ENCODE data around the gene STK38L. TPM values are rescaled to one million over a fixed set of nuclear protein-coding genes. Genes with fewer than 3 reads are reported as not detected.

Gene STK38L
- total RNA-seq, 4 donors from 2014 or later: 64.6 to 102 (median 82.4) TPM

GRCh38 chr12:27237790-27238771 is 6.0 kb upstream of the STK38L start:
- no peak for DNase-seq (ENCODE audit: extremely low spot score)
- Histone ChIP-seq H3K4me1 (peaks cover 0 to 9% (median 1%) of the 10 kb centered on the region in 4 donors), H3K27ac (replicated peaks in 1 of 4) (peak overlapping the region in 2 of 4 donors; percentile 1 to 4), H3K4me3 (no peak overlapping the region), H3K27me3 (no peaks in the 10 kb centered on the region), H3K9me3 (no peaks in the 10 kb centered on the region), H3K36me3 (no peaks in the 10 kb centered on the region)
- WGBS: 65% methylated on average over 6 of the region's 6 CpGs
- intact Hi-C loops (cut with DNase I): no loop called here
- TF ChIP-seq EP300 (IDR thresholded peaks at IDR 0.05): no peak
- TF ChIP-seq, protein P1, sequence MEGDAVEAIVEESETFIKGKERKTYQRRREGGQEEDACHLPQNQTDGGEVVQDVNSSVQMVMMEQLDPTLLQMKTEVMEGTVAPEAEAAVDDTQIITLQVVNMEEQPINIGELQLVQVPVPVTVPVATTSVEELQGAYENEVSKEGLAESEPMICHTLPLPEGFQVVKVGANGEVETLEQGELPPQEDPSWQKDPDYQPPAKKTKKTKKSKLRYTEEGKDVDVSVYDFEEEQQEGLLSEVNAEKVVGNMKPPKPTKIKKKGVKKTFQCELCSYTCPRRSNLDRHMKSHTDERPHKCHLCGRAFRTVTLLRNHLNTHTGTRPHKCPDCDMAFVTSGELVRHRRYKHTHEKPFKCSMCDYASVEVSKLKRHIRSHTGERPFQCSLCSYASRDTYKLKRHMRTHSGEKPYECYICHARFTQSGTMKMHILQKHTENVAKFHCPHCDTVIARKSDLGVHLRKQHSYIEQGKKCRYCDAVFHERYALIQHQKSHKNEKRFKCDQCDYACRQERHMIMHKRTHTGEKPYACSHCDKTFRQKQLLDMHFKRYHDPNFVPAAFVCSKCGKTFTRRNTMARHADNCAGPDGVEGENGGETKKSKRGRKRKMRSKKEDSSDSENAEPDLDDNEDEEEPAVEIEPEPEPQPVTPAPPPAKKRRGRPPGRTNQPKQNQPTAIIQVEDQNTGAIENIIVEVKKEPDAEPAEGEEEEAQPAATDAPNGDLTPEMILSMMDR (IDR thresholded peaks at IDR 0.05): no peak
- TF ChIP-seq POLR2AphosphoS5 (IDR thresholded peaks at IDR 0.05): no peak
- TF ChIP-seq POLR2A (IDR thresholded peaks at IDR 0.05; ENCODE audit: low read depth): no peak

GRCh38 chr12:27243006-27243405 is 1.1 kb upstream of the STK38L start:
- H3K27ac ChIP-seq (replicated peaks in 1 of 4): peak overlapping the region; percentile 88 to 94 (median 94)
- H3K4me1 ChIP-seq: peaks cover 6 to 34% (median 26%) of the 10 kb centered on the region in 4 donors
- DNase-seq (ENCODE audit: extremely low spot score): no peak
- TF ChIP-seq, protein P1 (IDR thresholded peaks at IDR 0.05): no peak
- TF ChIP-seq EP300 (IDR thresholded peaks at IDR 0.05): no peak
- no peak for TF ChIP-seq POLR2AphosphoS5 (IDR thresholded peaks at IDR 0.05)
- TF ChIP-seq POLR2A (IDR thresholded peaks at IDR 0.05; ENCODE audit: low read depth): no peak
- intact Hi-C loops (cut with DNase I): loop anchor here (5.0 to 10.0 kb wide), 2 partner anchors 46 to 98 kb away; no protein-coding TSS in a partner anchor
- no peaks in the 10 kb centered on the region for H3K36me3 ChIP-seq
- no peak overlapping the region for H3K4me3 ChIP-seq
- 100% methylated on average over 4 of the region's 4 CpGs for WGBS
- no peaks in the 10 kb centered on the region for H3K9me3 ChIP-seq
- H3K27me3 ChIP-seq: no peaks in the 10 kb centered on the region

DNA sequence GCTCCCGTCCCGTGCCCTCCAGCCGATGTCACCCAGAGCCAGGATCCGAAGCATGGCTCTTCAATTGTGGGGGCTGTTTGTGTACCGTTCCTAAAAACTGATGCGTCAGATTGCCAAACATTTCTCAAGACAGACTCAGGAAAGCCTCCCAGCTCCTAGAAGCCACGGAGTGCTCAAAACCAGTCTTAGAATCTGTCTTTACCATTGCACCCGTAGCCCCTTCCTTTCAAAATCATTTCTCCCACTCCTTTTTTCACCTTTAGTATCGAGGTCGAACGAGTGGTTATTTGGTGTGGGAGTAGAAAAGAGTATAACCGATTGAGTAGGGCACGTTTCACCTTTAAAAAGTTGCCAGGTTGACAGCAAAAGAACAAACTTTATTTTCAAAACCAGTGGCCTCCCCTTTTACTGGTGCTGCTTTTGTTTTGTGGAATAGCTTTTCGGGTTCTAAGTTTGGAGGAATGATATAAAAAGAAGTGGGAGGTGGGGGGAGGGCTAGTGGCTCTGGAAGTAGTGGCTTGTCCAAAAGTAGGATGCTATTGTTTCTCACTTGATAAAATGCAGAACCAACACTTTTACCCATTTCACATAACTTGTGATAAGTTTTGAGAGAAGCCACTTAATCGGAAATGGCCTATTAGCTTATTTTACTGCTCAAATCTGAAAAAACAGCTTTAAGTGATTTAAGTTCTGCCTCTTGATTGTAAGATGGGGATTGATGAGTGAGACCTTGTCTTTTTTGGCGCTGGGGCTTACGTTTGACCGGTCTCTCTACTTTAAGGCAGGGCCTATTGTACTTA is 803 bp downstream of the STK38L start:
- 6% methylated on average over 18 of the region's 18 CpGs for WGBS
- H3K27ac ChIP-seq (replicated peaks in 1 of 4): peak overlapping the region; percentile 88 to 94 (median 94)
- no peaks in the 10 kb centered on the region for H3K27me3 ChIP-seq
- intact Hi-C loops (cut with DNase I): loop anchor here (2.0 to 10.0 kb wide), 4 partner anchors 48 to 228 kb away; no protein-coding TSS in a partner anchor
- H3K9me3 ChIP-seq: no peaks in the 10 kb centered on the region
- peaks cover 16 to 52% (median 43%) of the 10 kb centered on the region in 4 donors for H3K4me1 ChIP-seq
- peak overlapping the region; percentile 78 to 91 (median 80) for H3K4me3 ChIP-seq
- TF ChIP-seq POLR2AphosphoS5 (IDR thresholded peaks at IDR 0.05): peak in 1 of 2 donors; percentile 8
- TF ChIP-seq, protein P1 (IDR thresholded peaks at IDR 0.05): no peak
- TF ChIP-seq EP300 (IDR thresholded peaks at IDR 0.05): no peak
- no peak for TF ChIP-seq POLR2A (IDR thresholded peaks at IDR 0.05; ENCODE audit: low read depth)
- DNase-seq (ENCODE audit: extremely low spot score): no peak
- no peaks in the 10 kb centered on the region for H3K36me3 ChIP-seq

DNA sequence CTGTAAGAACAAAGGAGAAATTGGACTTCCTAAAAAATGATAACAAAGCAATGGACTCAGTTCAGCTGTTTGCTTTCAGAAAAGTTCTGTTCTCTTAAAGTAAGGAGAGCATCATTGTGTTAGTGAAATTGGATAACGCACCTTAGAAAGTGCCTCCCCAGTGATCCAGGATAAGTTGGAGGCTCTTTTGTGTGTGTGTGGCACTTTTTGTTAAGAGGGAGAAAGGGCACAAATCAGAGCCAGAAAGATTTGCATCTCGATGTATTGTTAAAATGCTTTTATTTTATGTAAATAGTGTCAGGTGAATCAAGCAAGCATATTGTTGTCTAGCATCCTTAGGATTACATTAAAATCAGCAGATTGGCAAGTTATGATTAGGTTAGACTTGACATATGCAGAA is 2.1 kb downstream of the STK38L start:
- WGBS: 47% methylated on average over 2 of the region's 2 CpGs
- Histone ChIP-seq H3K4me3 (peak overlapping the region; percentile 78 to 91 (median 80)), H3K27me3 (no peaks in the 10 kb centered on the region), H3K27ac (replicated peaks in 1 of 4) (peak overlapping the region; percentile 88 to 94 (median 94)), H3K36me3 (no peaks in the 10 kb centered on the region), H3K4me1 (peaks cover 25 to 62% (median 55%) of the 10 kb centered on the region in 4 donors), H3K9me3 (no peaks in the 10 kb centered on the region)
- intact Hi-C loops (cut with DNase I): loop anchor here (5.0 to 10.0 kb wide), 2 partner anchors 101 to 229 kb away; no protein-coding TSS in a partner anchor
- TF ChIP-seq POLR2AphosphoS5 (IDR thresholded peaks at IDR 0.05) (no peak), EP300 (IDR thresholded peaks at IDR 0.05) (no peak), POLR2A (IDR thresholded peaks at IDR 0.05; ENCODE audit: low read depth) (no peak)
- TF ChIP-seq, protein P1 (IDR thresholded peaks at IDR 0.05): no peak
- no peak for DNase-seq (ENCODE audit: extremely low spot score)

All from esophagus muscularis mucosa (tissue), 4 donors.